Measurements from ENCODE around the gene KRTAP9-2.

DNA sequence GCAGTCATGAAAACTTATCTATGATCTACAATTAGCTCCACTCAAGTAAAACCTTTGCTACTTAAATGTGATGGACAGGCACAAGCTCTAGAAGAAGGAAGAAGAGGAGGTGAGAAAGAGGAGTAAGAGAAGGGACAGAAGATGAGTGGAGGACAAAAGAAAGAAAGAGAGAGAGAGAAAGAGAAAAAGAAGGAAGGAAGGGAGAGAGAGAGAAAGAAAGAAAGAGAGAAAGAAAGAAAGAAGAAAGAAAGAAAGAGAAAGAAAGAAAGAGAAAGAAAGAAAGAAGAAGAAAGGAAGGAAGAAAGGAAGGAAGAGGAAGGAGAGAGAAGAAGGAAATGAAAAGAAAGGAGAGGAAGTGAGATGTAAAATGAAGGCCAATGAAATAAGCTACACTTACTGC lies 3.6 kb downstream of the KRTAP9-2 start:
- no peak for TF ChIP-seq CTCF (IDR thresholded peaks at IDR 0.05; ENCODE audit: extremely low read depth in 1 of 2, insufficient read depth in 1 of 2, low read depth in 1 of 2, low read length in 2 of 2)
- TF ChIP-seq EZH2 (IDR thresholded peaks at IDR 0.05; ENCODE audit: borderline replicate concordance, low read depth, low read length, severe bottlenecking), result no peak
- TF ChIP-seq POLR2A (IDR thresholded peaks at IDR 0.05; ENCODE audit: low read depth, low read length), result no peak
- no peak for TF ChIP-seq MYC (IDR thresholded peaks at IDR 0.05; ENCODE audit: low read depth, low read length)
